ENCODE measurements around the gene TP63.

Gene TP63

GRCh38 chr3:189824629-189825312 lies 193.6 kb downstream of the TP63 start:
- DNase-seq, result peak; percentile 89

GRCh38 chr3:189826566-189826965 lies 195.4 kb downstream of the TP63 start:
- no peak for DNase-seq

GRCh38 chr3:189827108-189827507 lies 195.9 kb downstream of the TP63 start:
- no peak for DNase-seq

GRCh38 chr3:189830401-189830800 lies 199.2 kb downstream of the TP63 start:
- no peak for DNase-seq

- DNase-seq, result no peak
Observed at GRCh38 chr3:189833266-189833665, 202.1 kb downstream of the TP63 start.

GRCh38 chr3:189833996-189834395 lies 202.8 kb downstream of the TP63 start:
- no peak for DNase-seq

- no peak for DNase-seq
Observed at GRCh38 chr3:189834462-189834861, 203.3 kb downstream of the TP63 start.

- DNase-seq, result no peak
Observed at GRCh38 chr3:189836795-189837194, 205.6 kb downstream of the TP63 start.

- no peak for DNase-seq
Observed at GRCh38 chr3:189838291-189838690, 207.1 kb downstream of the TP63 start.

GRCh38 chr3:189839576-189839975 lies 208.4 kb downstream of the TP63 start:
- peak; percentile 54 for DNase-seq

- DNase-seq, result peak; percentile 75
Observed at GRCh38 chr3:189841473-189842205, 210.4 kb downstream of the TP63 start.

GRCh38 chr3:189842681-189843602 lies 211.8 kb downstream of the TP63 start:
- DNase-seq, result no peak

GRCh38 chr3:189845069-189845468 lies 213.9 kb downstream of the TP63 start:
- no peak for DNase-seq

- peak; percentile 62 for DNase-seq
Observed at GRCh38 chr3:189848395-189849040, 217.3 kb downstream of the TP63 start.

GRCh38 chr3:189849262-189849661 lies 218.1 kb downstream of the TP63 start:
- no peak for DNase-seq

- DNase-seq, result no peak
Observed at GRCh38 chr3:189851682-189852081, 220.5 kb downstream of the TP63 start.

- DNase-seq, result no peak
Observed at GRCh38 chr3:189853906-189854305, 222.7 kb downstream of the TP63 start.

GRCh38 chr3:189860296-189860695 lies 229.1 kb downstream of the TP63 start:
- no peak for DNase-seq

GRCh38 chr3:189862385-189862998 lies 231.3 kb downstream of the TP63 start:
- peak; percentile 41 for DNase-seq

- no peak for DNase-seq
Observed at GRCh38 chr3:189863031-189863430, 231.8 kb downstream of the TP63 start.

- DNase-seq, result no peak
Observed at GRCh38 chr3:189868061-189868460, 236.9 kb downstream of the TP63 start.

GRCh38 chr3:189869165-189869564 lies 238.0 kb downstream of the TP63 start:
- no peak for DNase-seq
